Upper lobe of left lung (tissue), 6 donors: ENCODE measurements around the gene SFXN5. TPM values are rescaled to one million over a fixed set of nuclear protein-coding genes. Genes with fewer than 3 reads are reported as not detected.

Source experiments
- ATAC-seq, 2 donors: fragments of 200-7000 bp; cut with Tn5 transposase; one replicate each; pipeline ENCODE4 v1.9.1; 2022; ENCODE audit warnings: mild to moderate bottlenecking in 2 of 2, moderate library complexity in 2 of 2; ENCODE audit not compliant: low FRiP score in 2 of 2
- DNase-seq, 2 donors: peaks; one replicate each; pipeline ENCODE4 v3.0.0-alpha.2; 2019 to 2020
- H3K27ac ChIP-seq, 4 donors: fragments of 200-600 bp; sonication (generic); one replicate each; pipeline ENCODE4 v1.5.1; 2016 to 2019
- H3K27me3 ChIP-seq, 4 donors: fragments of 200-600 bp; sonication (generic); one replicate each; pipeline ENCODE4 v1.5.1; 2017 to 2019
- H3K36me3 ChIP-seq, 4 donors: fragments of 200-600 bp; sonication (generic); one replicate each; pipeline ENCODE4 v1.5.1; 2016 to 2019
- H3K4me1 ChIP-seq, 4 donors: fragments of 200-600 bp; sonication (generic); one replicate each; pipeline ENCODE4 v1.5.1; 2018 to 2019
- H3K4me3 ChIP-seq, 4 donors: fragments of 200-600 bp; sonication (generic); one replicate each; pipeline ENCODE4 v1.5.1; 2017 to 2019; ENCODE audit warnings: mild to moderate bottlenecking in 2 of 4, moderate library complexity in 1 of 4
- H3K9me3 ChIP-seq, 4 donors: fragments of 200-600 bp; sonication (generic); one replicate each; pipeline ENCODE4 v1.5.1; 2018 to 2019
- CTCF ChIP-seq, 6 experiments: fragments of 450-650 bp in 4 of 6; fragments of 200-600 bp in 2 of 6; sonication (generic) in 2 of 6; IDR thresholded peaks; one replicate each; pipeline ENCODE4 v1.5.1; 2016 to 2019; ENCODE audit warnings: antibody characterized with exemption in 6 of 6
- EP300 ChIP-seq, 4 donors: sonication (generic); formaldehyde crosslinking; IDR thresholded peaks; one replicate each; pipeline ENCODE4 v1.5.1; 2017; ENCODE audit warnings: antibody characterized with exemption in 4 of 4, control low read depth in 2 of 4
- POLR2A ChIP-seq, 4 donors: fragments of 450-650 bp; IDR thresholded peaks; one replicate each; pipeline ENCODE4 v1.5.1; 2016 to 2017; ENCODE audit warnings: antibody characterized with exemption in 4 of 4, mild to moderate bottlenecking in 2 of 4
- POLR2AphosphoS5 ChIP-seq, 2 donors: sonication (generic); formaldehyde crosslinking; IDR thresholded peaks; one replicate each; pipeline ENCODE4 v1.5.1; 2017; ENCODE audit warnings: antibody characterized with exemption in 2 of 2
- WGBS, 2 donors: methylation state at CpG; one replicate each; pipeline ENCODE4 v1.1.5; 2017 to 2018; 5-methylcytosine and 5-hydroxymethylcytosine counted together
- total RNA-seq, 6 donors: library from RNA; depleted of rRNA in 4 of 6; stranded (reverse); fragments of >200 nt in 4 of 6; gene quantifications; one replicate each; pipeline versions ENCODE4 v1.1.0 to v1.2.1, GENCODE V29; 2016 to 2021
- donor health status: DM: no; HTN: no; CAD: no; lungs with moderate emphysema.
- donor health status: DM: no; HTN: yes; CAD: no; lungs with severe emphysema.

Gene SFXN5
- total RNA-seq, 6 donors from 2014 or later, result 10.8 to 44.0 (median 13.7) TPM

GRCh38 chr2:72961036-72961720 lies 110.3 kb downstream of the SFXN5 start:
- no peak for ATAC-seq
- H3K9me3 ChIP-seq, result no peaks in the 10 kb centered on the region
- H3K27me3 ChIP-seq, result no peaks in the 10 kb centered on the region
- no peak overlapping the region for H3K27ac ChIP-seq
- no peak for DNase-seq
- no peak overlapping the region for H3K4me3 ChIP-seq
- no peak for TF ChIP-seq CTCF (IDR thresholded peaks at IDR 0.05)
- TF ChIP-seq EP300 (IDR thresholded peaks at IDR 0.05), result no peak
- no peak for TF ChIP-seq POLR2AphosphoS5 (IDR thresholded peaks at IDR 0.05)
- TF ChIP-seq POLR2A (IDR thresholded peaks at IDR 0.05), result no peak
- no peaks in the 10 kb centered on the region for H3K4me1 ChIP-seq
- peaks cover 0 to 5% (median 0%) of the 10 kb centered on the region in 4 donors for H3K36me3 ChIP-seq
- WGBS, 2 donors, result 90 to 93% methylated on average over 22 to 27 of the region's 27 CpGs

GRCh38 chr2:72959995-72960981 lies 111.2 kb downstream of the SFXN5 start:
- H3K4me3 ChIP-seq, result no peak overlapping the region
- no peaks in the 10 kb centered on the region for H3K4me1 ChIP-seq
- H3K27me3 ChIP-seq, result no peaks in the 10 kb centered on the region
- no peak overlapping the region for H3K27ac ChIP-seq
- TF ChIP-seq POLR2A (IDR thresholded peaks at IDR 0.05), result no peak
- TF ChIP-seq CTCF (IDR thresholded peaks at IDR 0.05), result no peak
- no peak for TF ChIP-seq POLR2AphosphoS5 (IDR thresholded peaks at IDR 0.05)
- no peak for TF ChIP-seq EP300 (IDR thresholded peaks at IDR 0.05)
- H3K9me3 ChIP-seq, result no peaks in the 10 kb centered on the region
- no peaks in the 10 kb centered on the region for H3K36me3 ChIP-seq
- no peak for DNase-seq
- no peak for ATAC-seq
- WGBS, 2 donors, result 95 to 96% methylated on average over 26 of the region's 26 CpGs

- Histone ChIP-seq H3K27ac (no peak overlapping the region), H3K4me3 (no peak overlapping the region), H3K4me1 (no peaks in the 10 kb centered on the region), H3K27me3 (no peaks in the 10 kb centered on the region), H3K36me3 (no peaks in the 10 kb centered on the region), H3K9me3 (no peaks in the 10 kb centered on the region)
- 92 to 93% methylated on average over 8 of the region's 8 CpGs for WGBS, 2 donors
- TF ChIP-seq POLR2A (IDR thresholded peaks at IDR 0.05), result no peak
- TF ChIP-seq CTCF (IDR thresholded peaks at IDR 0.05), result no peak
- TF ChIP-seq EP300 (IDR thresholded peaks at IDR 0.05), result no peak
- no peak for TF ChIP-seq POLR2AphosphoS5 (IDR thresholded peaks at IDR 0.05)
- DNase-seq, result no peak
- ATAC-seq, result no peak
Observed at GRCh38 chr2:72959554-72959953, 112.0 kb downstream of the SFXN5 start.

- WGBS, 2 donors, result 95% methylated on average over 10 to 13 of the region's 13 CpGs
- no peak for ATAC-seq
- no peaks in the 10 kb centered on the region for H3K36me3 ChIP-seq
- H3K4me1 ChIP-seq, result no peaks in the 10 kb centered on the region
- no peak for DNase-seq
- H3K27me3 ChIP-seq, result no peaks in the 10 kb centered on the region
- no peak overlapping the region for H3K4me3 ChIP-seq
- no peaks in the 10 kb centered on the region for H3K9me3 ChIP-seq
- H3K27ac ChIP-seq, result no peak overlapping the region
- TF ChIP-seq POLR2AphosphoS5 (IDR thresholded peaks at IDR 0.05) (no peak), POLR2A (IDR thresholded peaks at IDR 0.05) (no peak), EP300 (IDR thresholded peaks at IDR 0.05) (no peak), CTCF (IDR thresholded peaks at IDR 0.05) (no peak)
Observed at GRCh38 chr2:72958542-72959385, 112.7 kb downstream of the SFXN5 start.
